SU-DHL-6 (cell line): Measurements from ENCODE around the gene PIGH.

Experiments
- CTCF ChIP-seq: fragments of 200-600 bp; sonication (generic); IDR thresholded peaks from one replicate; pipeline ENCODE4 v1.5.1; 2017; ENCODE audit warnings: antibody characterized with exemption, mild to moderate bottlenecking, low read length, moderate library complexity; ENCODE audit not compliant: insufficient read depth, poor library complexity, severe bottlenecking
- EZH2phosphoT487 ChIP-seq: fragments of 200-600 bp; sonication (generic), shearing (Covaris generic); conservative IDR thresholded peaks from 2 replicates; pipeline ENCODE4 v1.6.1; 2018; ENCODE audit warnings: mild to moderate bottlenecking, antibody characterized with exemption, low read length, moderate library complexity, mixed read lengths

GRCh38 chr14:67619446-67620216, 19.6 kb upstream of the PIGH start, which contains the start of gene ARG2:
- TF ChIP-seq CTCF (no peak), EZH2phosphoT487 (no peak)
